OCI-LY3 (cell line): Measurements from ENCODE around the gene INSC.

Experiments
- CTCF ChIP-seq: fragments of 200-600, 300-600 bp; sonication (generic); IDR thresholded peaks from 2 replicates; pipeline ENCODE4 v1.5.1; 2014; ENCODE audit warnings: antibody characterized with exemption, low read length, low read depth
- EZH2phosphoT487 ChIP-seq: fragments of 200-600 bp; shearing (Covaris generic); IDR thresholded peaks from 2 replicates; pipeline ENCODE4 v1.6.1; 2018; ENCODE audit warnings: antibody characterized with exemption, mixed run types, low read depth

- TF ChIP-seq CTCF, result no peak
- no peak for TF ChIP-seq EZH2phosphoT487
Observed at GRCh38 chr11:15204711-15205110, 90.0 kb downstream of the INSC start.
